Tibial artery (tissue), 4 donors: ENCODE data around the gene SORCS2.

ENCODE experiments used
- DNase-seq, 2 donors: peaks; one replicate each; pipeline ENCODE4 v3.0.0-alpha.2; 2019
- H3K27ac ChIP-seq, 2 donors: fragments of 200-600 bp; sonication (generic) in 1 of 2; 1 replicate in 1 of 2; 2 replicates in 1 of 2; pipeline ENCODE4 v1.5.1; 2018 to 2019; ENCODE audit warnings: mild to moderate bottlenecking in 1 of 2
- H3K27me3 ChIP-seq, 2 donors: fragments of 200-600 bp; sonication (generic) in 1 of 2; one replicate each; pipeline versions ENCODE4 v1.5.1 to v1.6.0; 2016 to 2019
- H3K36me3 ChIP-seq, 3 donors: fragments of 200-600 bp; sonication (generic) in 2 of 3; one replicate each; pipeline ENCODE4 v1.5.1; 2016 to 2019; ENCODE audit warnings: mild to moderate bottlenecking in 2 of 3
- H3K4me1 ChIP-seq, 4 donors: fragments of 200-600 bp; sonication (generic) in 2 of 4; 1 replicate in 3 of 4; 2 replicates in 1 of 4; pipeline ENCODE4 v1.5.1; 2016 to 2019
- H3K4me3 ChIP-seq, 2 donors: fragments of 200-600 bp; sonication (generic) in 1 of 2; 1 replicate in 1 of 2; 2 replicates in 1 of 2; pipeline ENCODE4 v1.5.1; 2018 to 2019; ENCODE audit warnings: mild to moderate bottlenecking in 2 of 2
- H3K9me3 ChIP-seq, 3 donors: fragments of 200-600 bp; sonication (generic) in 1 of 3; one replicate each; pipeline ENCODE4 v1.5.1; 2016 to 2019
- CTCF ChIP-seq, 2 experiments: fragments of 200-600 bp in 1 of 2; fragments of 450-650 bp in 1 of 2; IDR thresholded peaks; one replicate each; pipeline ENCODE4 v1.5.1; 2017 to 2019; ENCODE audit warnings: antibody characterized with exemption in 2 of 2, mild to moderate bottlenecking in 1 of 2, moderate library complexity in 1 of 2
- intact Hi-C: fragments of 100-400 bp; cut with DNase I; formaldehyde crosslinking; loops from one replicate; pipeline ENCODE4 v1.15.0; 2023; ENCODE audit warnings: low total_unique reads

The SORCS2 gene

GRCh38 chr4:7323872-7324650, 131.7 kb downstream of the SORCS2 start:
- Histone ChIP-seq H3K27ac (no peak overlapping the region), H3K9me3 (peaks cover 0 to 15% (median 8%) of the 10 kb centered on the region in 3 donors), H3K36me3 (no peaks in the 10 kb centered on the region), H3K4me1 (peaks cover 0 to 7% (median 5%) of the 10 kb centered on the region in 4 donors), H3K4me3 (no peak overlapping the region), H3K27me3 (no peaks in the 10 kb centered on the region)
- DNase-seq: peak in 1 of 2 donors; percentile 60
- TF ChIP-seq CTCF (IDR thresholded peaks at IDR 0.05): no peak
- intact Hi-C loops: no loop called here

- Histone ChIP-seq H3K27me3 (no peaks in the 10 kb centered on the region), H3K36me3 (no peaks in the 10 kb centered on the region), H3K4me1 (peaks cover 0 to 13% (median 8%) of the 10 kb centered on the region in 4 donors), H3K27ac (no peak overlapping the region), H3K4me3 (no peak overlapping the region), H3K9me3 (peaks cover 0 to 9% (median 1%) of the 10 kb centered on the region in 3 donors)
- intact Hi-C loops: no loop called here
- no peak for TF ChIP-seq CTCF (IDR thresholded peaks at IDR 0.05)
- DNase-seq: peak in 1 of 2 donors; percentile 56
Measured at GRCh38 chr4:7324651-7325121, 132.3 kb downstream of the SORCS2 start.

GRCh38 chr4:7325541-7325940, 133.2 kb downstream of the SORCS2 start:
- no peaks in the 10 kb centered on the region for H3K36me3 ChIP-seq
- peak in 1 of 2 donors; percentile 44 for DNase-seq
- intact Hi-C loops: no loop called here
- no peaks in the 10 kb centered on the region for H3K9me3 ChIP-seq
- H3K27ac ChIP-seq: no peak overlapping the region
- H3K4me1 ChIP-seq: peaks cover 0 to 13% (median 8%) of the 10 kb centered on the region in 4 donors
- no peak for TF ChIP-seq CTCF (IDR thresholded peaks at IDR 0.05)
- H3K4me3 ChIP-seq: no peak overlapping the region
- no peaks in the 10 kb centered on the region for H3K27me3 ChIP-seq

GRCh38 chr4:7326306-7326692, 134.0 kb downstream of the SORCS2 start:
- TF ChIP-seq CTCF (IDR thresholded peaks at IDR 0.05): no peak
- Histone ChIP-seq H3K9me3 (no peaks in the 10 kb centered on the region), H3K4me1 (peaks cover 0 to 13% (median 10%) of the 10 kb centered on the region in 4 donors), H3K36me3 (no peaks in the 10 kb centered on the region), H3K4me3 (no peak overlapping the region), H3K27ac (no peak overlapping the region), H3K27me3 (no peaks in the 10 kb centered on the region)
- DNase-seq: peak in 1 of 2 donors; percentile 59
- intact Hi-C loops: no loop called here

GRCh38 chr4:7326693-7327340, 134.5 kb downstream of the SORCS2 start:
- intact Hi-C loops: no loop called here
- H3K4me1 ChIP-seq: peaks cover 0 to 13% (median 10%) of the 10 kb centered on the region in 4 donors

More at GRCh38 chr4:7326693-7327340, 134.5 kb downstream of the SORCS2 start:
- no peak for TF ChIP-seq CTCF (IDR thresholded peaks at IDR 0.05)
- H3K9me3 ChIP-seq: no peaks in the 10 kb centered on the region
- H3K36me3 ChIP-seq: no peaks in the 10 kb centered on the region
- no peaks in the 10 kb centered on the region for H3K27me3 ChIP-seq
- H3K27ac ChIP-seq: no peak overlapping the region
- DNase-seq: peak in 1 of 2 donors; percentile 55
- H3K4me3 ChIP-seq: no peak overlapping the region
